PC-9 (cell line): ENCODE results near the gene PLSCR4. TPM values are rescaled to one million over a fixed set of nuclear protein-coding genes. Genes with fewer than 3 reads are reported as not detected.
A peak's percentile ranks its signal among the peaks of the same experiment; 100 is the strongest.

ENCODE experiments used
- BruUV-seq: library from RNA; stranded (reverse); fragments of 400-500 nt; replicated peaks from 2 replicates; lab custom pipeline; 2021; lab: Mats Ljungman, UMichigan
- CTCF ChIA-PET: fragments of 300-600 bp; sonication (Branson Sonifier 250); formaldehyde crosslinking; loops from one replicate; lab custom pipeline; 2022; ENCODE audit warnings: antibody characterized with exemption; lab: Charles Lee
- POLR2A ChIA-PET: fragments of 300-600 bp; sonication (Branson Sonifier 250); formaldehyde crosslinking; loops from one replicate; lab custom pipeline; 2022; ENCODE audit warnings: antibody characterized with exemption; ENCODE audit not compliant: unreplicated experiment; lab: Charles Lee
- DNase-seq, 2 experiments: peaks; one replicate each; pipeline versions ENCODE4 v3.0.0 to v3.0.0-alpha.2; 2015 to 2022; ENCODE audit warnings: mixed read lengths in 1 of 2
- H2AFZ ChIP-seq: fragments of 200-600 bp; sonication (generic); 2 replicates; pipeline ENCODE4 v1.8.1; 2017; ENCODE audit warnings: antibody characterized with exemption
- H3F3A ChIP-seq: fragments of 200-600 bp; sonication (generic); 2 replicates; pipeline ENCODE4 v1.8.1; 2017; ENCODE audit warnings: antibody characterized with exemption, mild to moderate bottlenecking, low read depth; ENCODE audit not compliant: insufficient read depth
- H3K27ac ChIP-seq: fragments of 200-600 bp; sonication (generic); 2 replicates; pipeline ENCODE4 v1.6.1; 2016; ENCODE audit warnings: mixed run types
- H3K27me3 ChIP-seq: fragments of 200-600 bp; sonication (generic); 2 replicates; pipeline ENCODE4 v1.6.1; 2016; ENCODE audit warnings: low read depth, mixed run types; ENCODE audit not compliant: insufficient read depth
- H3K36me3 ChIP-seq: fragments of 200-600 bp; sonication (generic); 2 replicates; pipeline ENCODE4 v1.6.1; 2016; ENCODE audit warnings: low read depth, mixed run types
- H3K4me1 ChIP-seq: fragments of 200-600 bp; sonication (generic); replicated peaks from 2 replicates; pipeline ENCODE4 v1.6.1; 2016; ENCODE audit warnings: mixed run types; ENCODE audit not compliant: insufficient read depth
- H3K4me2 ChIP-seq: fragments of 200-600 bp; sonication (generic); 2 replicates; pipeline ENCODE4 v1.6.1; 2017; ENCODE audit warnings: mixed run types
- H3K4me3 ChIP-seq: fragments of 200-600 bp; sonication (generic); 2 replicates; pipeline ENCODE4 v1.6.1; 2016; ENCODE audit warnings: mixed run types
- H3K79me2 ChIP-seq: fragments of 200-600 bp; sonication (generic); 2 replicates; pipeline ENCODE4 v1.6.1; 2017; ENCODE audit warnings: low read depth, mixed run types
- H3K9me2 ChIP-seq: fragments of 200-600 bp; sonication (generic); 2 replicates; pipeline ENCODE4 v1.8.1; 2017; ENCODE audit warnings: mild to moderate bottlenecking; ENCODE audit not compliant: insufficient read depth
- H3K9me3 ChIP-seq: fragments of 200-600 bp; sonication (generic); 2 replicates; pipeline ENCODE4 v1.8.1; 2016; ENCODE audit warnings: low read depth; ENCODE audit not compliant: insufficient read depth
- H4K20me1 ChIP-seq: fragments of 200-600 bp; sonication (generic); 2 replicates; pipeline ENCODE4 v1.8.1; 2017; ENCODE audit not compliant: insufficient read depth
- CTCF ChIP-seq: fragments of 200-600 bp; sonication (generic); conservative IDR thresholded peaks from 2 replicates; pipeline ENCODE4 v1.6.1; 2017; ENCODE audit warnings: mixed run types, antibody characterized with exemption, mild to moderate bottlenecking, moderate library complexity
- EZH2 ChIP-seq: fragments of 200-600 bp; sonication (generic); IDR thresholded peaks from 2 replicates; pipeline ENCODE4 v1.8.0; 2017; ENCODE audit warnings: antibody characterized with exemption, low read depth
- intact Hi-C: fragments of 100-400 bp; cut with micrococcal nuclease; formaldehyde crosslinking; loops from one replicate; pipeline ENCODE4 v1.10.0; 2022; ENCODE audit not compliant: unreplicated experiment
- total RNA-seq: library from RNA; stranded (reverse); gene quantifications from 2 replicates; pipeline ENCODE4 v1.2.3, GENCODE V29; 2021

Gene PLSCR4
- total RNA-seq, 1 experiment from 2014 or later: 8.4 TPM

- H3K4me2 ChIP-seq: peak overlapping the region; percentile 29
- H3K4me1 ChIP-seq: peaks cover 21% of the 10 kb centered on the region
- BruUV-seq: no TSS peak
- H4K20me1 ChIP-seq: no peaks in the 10 kb centered on the region
- H2AFZ ChIP-seq: no peak overlapping the region
- peaks cover 3% of the 10 kb centered on the region for H3K79me2 ChIP-seq
- no peak overlapping the region for H3K4me3 ChIP-seq
- H3K9me2 ChIP-seq: no peaks in the 10 kb centered on the region
- intact Hi-C loops: no loop called here
- POLR2A ChIA-PET: no interaction called here
- TF ChIP-seq EZH2 (no peak), CTCF (no peak)
- no peak for DNase-seq
- H3K27me3 ChIP-seq: no peaks in the 10 kb centered on the region
- no peaks in the 10 kb centered on the region for H3K9me3 ChIP-seq
- CTCF ChIA-PET: no interaction called here
- peak overlapping the region; percentile 25; the same call in 1 of the 2 replicates for H3K27ac ChIP-seq
- H3F3A ChIP-seq: peaks cover 6% of the 10 kb centered on the region
- no peaks in the 10 kb centered on the region for H3K36me3 ChIP-seq
Measured at GRCh38 chr3:146164071-146164470, 86.8 kb downstream of the PLSCR4 start.

GRCh38 chr3:146163584-146163983, 87.3 kb downstream of the PLSCR4 start:
- intact Hi-C loops: no loop called here
- ChIA-PET POLR2A (no interaction called here), CTCF (no interaction called here)
- Histone ChIP-seq H3K27me3 (no peaks in the 10 kb centered on the region), H3K27ac (peak overlapping the region; percentile 25; the same call in 1 of the 2 replicates), H3K9me2 (no peaks in the 10 kb centered on the region), H3F3A (peaks cover 6% of the 10 kb centered on the region), H4K20me1 (no peaks in the 10 kb centered on the region), H3K36me3 (no peaks in the 10 kb centered on the region), H3K4me2 (peak overlapping the region; percentile 29), H3K4me3 (no peak overlapping the region), H3K9me3 (no peaks in the 10 kb centered on the region), H3K4me1 (peaks cover 26% of the 10 kb centered on the region), H2AFZ (no peak overlapping the region), H3K79me2 (peaks cover 8% of the 10 kb centered on the region)
- DNase-seq: peak in 1 of 2 experiments; percentile 86
- BruUV-seq: no TSS peak
- peak; percentile 36 for TF ChIP-seq CTCF
- no peak for TF ChIP-seq EZH2

GRCh38 chr3:146162561-146162960, 88.3 kb downstream of the PLSCR4 start:
- POLR2A ChIA-PET: no interaction called here
- H3F3A ChIP-seq: peaks cover 6% of the 10 kb centered on the region
- H3K9me3 ChIP-seq: no peaks in the 10 kb centered on the region
- H3K79me2 ChIP-seq: peaks cover 11% of the 10 kb centered on the region
- peaks cover 27% of the 10 kb centered on the region for H3K4me1 ChIP-seq
- BruUV-seq: no TSS peak
- H3K9me2 ChIP-seq: no peaks in the 10 kb centered on the region
- no peak overlapping the region for H2AFZ ChIP-seq
- no peaks in the 10 kb centered on the region for H4K20me1 ChIP-seq
- intact Hi-C loops: no loop called here
- no peaks in the 10 kb centered on the region for H3K36me3 ChIP-seq
- TF ChIP-seq CTCF (no peak), EZH2 (no peak)
- no peak overlapping the region for H3K27ac ChIP-seq
- H3K27me3 ChIP-seq: no peaks in the 10 kb centered on the region
- CTCF ChIA-PET: interaction anchor here (0.6 to 0.7 kb wide), 2 partner anchors 34 to 1626 kb away, joined by 3 read pairs; no protein-coding TSS in a partner anchor
- H3K4me2 ChIP-seq: no peak overlapping the region
- no peak for DNase-seq
- H3K4me3 ChIP-seq: no peak overlapping the region
